HG03469 (cell line): Measurements from ENCODE around the gene BCL6B.
"Not testable (repeated sequence)": the region's sequence is repeated elsewhere in the genome, so short reads cannot be mapped to it uniquely, and the experiment has no call there.

Experiments used
- ATAC-seq: cut with Tn5 transposase; IDR thresholded peaks from one replicate; pipeline ENCODE4 v1.9.1; 2021; ENCODE audit warnings: mild to moderate bottlenecking, moderate library complexity, moderate number of reproducible peaks; ENCODE audit not compliant: unreplicated experiment

Gene BCL6B

DNA sequence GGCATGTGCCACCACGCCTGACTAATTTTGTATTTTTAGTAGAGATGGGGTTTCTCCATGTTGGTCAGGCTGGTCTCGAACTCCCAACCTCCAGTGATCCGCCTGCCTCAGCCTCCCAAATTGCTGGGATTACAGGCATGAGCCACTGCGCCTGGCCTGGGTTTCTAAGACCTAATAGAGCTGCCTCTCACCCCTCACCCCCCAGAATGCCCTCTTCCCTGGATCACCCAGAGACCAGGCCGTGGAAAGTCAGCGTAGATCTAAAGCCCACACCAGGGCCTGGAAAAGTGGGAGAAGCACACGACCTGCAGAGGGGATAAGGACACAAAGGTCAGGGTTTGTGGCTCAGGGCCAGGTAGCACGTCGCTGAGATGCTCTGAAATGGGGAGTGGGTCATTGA lies 27.7 kb downstream of the BCL6B start:
- not testable (repeated sequence) for ATAC-seq

DNA sequence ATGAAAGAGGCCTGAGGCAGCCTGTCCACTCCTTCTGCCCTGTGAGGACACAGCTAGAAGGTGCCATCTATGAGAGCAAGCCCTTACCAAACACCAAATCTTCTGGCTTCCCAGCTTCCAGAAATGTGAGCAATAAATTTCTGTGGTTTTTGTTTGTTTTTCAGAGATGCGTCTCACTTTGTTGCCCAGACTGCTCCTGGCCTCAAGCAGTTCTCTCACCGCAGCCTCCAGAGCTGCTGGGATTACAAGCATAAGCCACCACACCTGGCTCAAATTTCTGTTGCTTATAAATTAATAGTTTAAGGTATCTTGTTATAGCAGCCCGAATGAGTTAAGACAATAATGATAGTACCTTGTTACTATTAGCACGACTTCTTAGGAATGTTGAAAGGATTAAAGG lies 33.5 kb downstream of the BCL6B start:
- no peak for ATAC-seq

DNA sequence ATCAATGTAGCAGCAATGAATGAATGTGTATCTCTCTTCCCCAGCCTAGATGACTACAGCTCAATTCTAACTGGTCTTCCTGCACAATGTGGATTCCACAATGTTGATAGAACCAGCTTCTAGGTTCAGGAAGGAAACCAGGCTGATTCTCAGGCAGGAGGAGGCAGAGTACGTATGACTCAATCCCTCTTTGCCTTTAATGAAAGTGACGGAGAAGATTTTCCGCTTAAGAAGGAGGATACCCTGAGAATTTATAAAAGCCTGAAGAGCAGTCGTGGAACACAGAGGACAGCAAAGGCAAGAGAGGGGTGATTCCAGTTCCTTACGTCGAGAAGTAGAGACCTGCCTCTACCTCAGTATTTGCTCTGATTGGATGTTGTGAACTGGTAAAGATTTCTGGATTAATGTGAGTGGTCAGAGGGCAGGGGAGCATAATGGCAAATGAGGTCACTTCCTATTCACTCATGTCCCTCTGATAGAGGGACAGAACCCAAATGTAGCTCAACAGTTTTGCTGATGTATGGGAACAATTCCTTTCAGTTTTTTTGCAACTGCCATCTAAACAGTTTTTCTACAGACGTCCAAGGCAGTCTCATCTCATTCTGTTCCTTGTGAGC lies 36.1 kb downstream of the BCL6B start:
- ATAC-seq, result no peak

DNA sequence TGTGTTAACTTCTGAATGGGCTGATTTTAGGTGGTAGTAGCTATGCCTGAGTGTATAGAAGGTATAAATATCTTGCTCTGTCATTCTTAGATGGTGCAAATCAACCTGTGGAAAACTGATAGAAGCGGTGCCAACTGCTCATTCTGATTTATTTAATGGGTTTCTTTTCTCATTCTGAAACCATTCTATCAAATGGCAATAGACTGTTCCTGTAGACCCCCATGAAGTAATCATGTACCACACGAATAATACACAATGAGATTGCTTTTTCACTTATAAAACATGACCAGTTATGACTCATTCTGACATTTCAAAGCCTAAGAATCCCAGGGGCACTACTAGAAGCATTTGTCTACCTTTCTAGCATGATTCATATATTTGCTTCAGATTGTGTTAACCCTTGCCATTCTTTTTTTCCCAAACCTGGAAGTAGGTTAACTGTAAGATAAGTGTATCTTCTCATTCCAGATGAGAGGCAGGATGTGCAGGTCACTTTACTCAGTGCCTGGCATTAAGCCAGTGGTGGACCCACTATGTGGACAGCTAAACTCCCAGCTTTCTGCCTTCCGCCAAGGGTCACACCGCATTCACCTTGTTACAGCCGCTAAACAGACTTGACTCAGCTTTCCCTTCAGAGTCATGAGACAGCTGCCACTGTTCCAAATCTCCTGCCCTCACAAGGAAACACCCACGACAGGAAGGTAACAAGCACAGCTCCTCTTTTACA lies 37.5 kb downstream of the BCL6B start:
- ATAC-seq, result no peak

DNA sequence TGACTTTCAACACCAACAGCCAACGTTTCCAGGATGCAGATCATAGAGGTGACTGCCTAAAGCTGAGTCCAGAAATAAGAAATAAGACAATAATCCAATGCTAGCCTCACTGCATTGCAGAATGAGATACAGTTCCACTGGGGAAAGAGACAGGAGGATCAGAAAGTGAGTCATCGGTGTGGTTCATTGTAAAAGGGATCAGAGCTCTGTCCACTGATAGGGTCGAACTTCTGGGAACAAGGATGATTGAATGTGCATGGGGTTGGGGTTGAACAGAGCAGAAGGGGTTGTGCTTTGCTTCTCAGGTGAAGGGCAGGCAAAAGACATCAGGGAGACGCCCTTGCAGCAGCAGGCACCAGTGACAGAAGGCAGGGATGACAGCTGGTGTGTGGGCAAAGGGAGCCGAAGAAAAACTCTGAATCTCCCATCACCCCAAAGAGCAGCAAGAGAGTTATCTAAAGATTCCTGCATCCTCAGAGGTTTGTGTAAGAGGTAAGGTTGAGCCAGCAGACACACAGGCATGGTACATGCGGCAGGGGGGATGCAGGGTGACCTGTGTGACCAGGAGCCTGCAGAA lies 40.8 kb downstream of the BCL6B start:
- ATAC-seq, result no peak

DNA sequence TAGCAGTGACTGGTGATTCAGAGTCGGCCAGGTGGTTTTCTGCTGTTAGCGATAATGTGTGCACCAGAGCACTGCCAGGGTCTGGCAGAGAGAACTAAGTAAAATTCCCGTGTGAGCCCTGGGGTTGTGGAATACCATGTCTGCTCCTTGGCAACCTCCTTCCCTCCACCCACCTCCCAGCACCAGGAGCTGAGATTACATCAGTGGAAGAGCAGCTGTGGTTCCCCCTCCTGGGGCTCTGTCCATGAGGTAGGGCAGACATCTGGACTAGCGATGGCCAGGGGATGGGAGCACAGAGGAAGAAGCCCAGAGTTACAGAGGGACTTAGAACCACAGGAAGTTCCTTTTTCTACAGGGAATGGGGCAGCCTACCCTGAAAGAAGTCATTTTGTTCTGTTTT lies 41.4 kb downstream of the BCL6B start:
- no peak for ATAC-seq

DNA sequence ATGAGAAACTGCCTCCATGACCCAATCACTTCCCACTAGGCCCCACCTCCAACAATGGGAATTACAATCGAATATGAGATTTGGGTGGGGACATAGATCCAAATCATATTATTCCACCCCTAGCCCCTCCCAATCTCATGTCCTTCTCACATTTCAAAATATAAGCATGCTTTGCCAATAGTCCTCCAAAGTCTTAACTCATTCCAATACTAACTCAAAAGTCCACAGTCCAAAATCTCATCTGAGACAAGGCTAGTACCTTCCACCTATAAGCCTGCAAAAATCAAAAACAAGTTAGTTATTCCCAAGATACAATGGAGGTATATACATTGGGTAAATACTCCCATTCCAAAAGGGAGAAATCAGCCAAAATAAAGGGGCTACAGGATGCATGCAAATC lies 44.3 kb downstream of the BCL6B start:
- ATAC-seq, result no peak

DNA sequence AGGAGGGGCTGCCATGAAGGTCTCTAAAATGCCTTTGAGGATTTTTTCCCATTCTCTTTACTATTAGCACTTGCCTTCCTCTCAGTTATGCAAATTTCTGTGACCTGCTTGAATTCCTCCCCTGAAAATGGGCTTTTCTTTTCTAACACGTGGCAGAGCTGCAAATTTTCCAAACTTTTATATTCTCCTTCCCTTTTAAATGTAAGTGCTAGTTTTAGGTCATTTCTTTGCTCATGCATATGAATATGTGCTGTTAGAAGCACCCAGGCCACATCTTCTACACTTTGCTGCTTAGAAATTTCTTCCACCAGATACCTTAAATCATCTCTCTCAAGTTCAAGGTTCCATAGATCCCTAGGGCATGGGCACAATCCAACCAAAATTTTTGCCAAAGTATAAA lies 45.4 kb downstream of the BCL6B start:
- ATAC-seq, result no peak

DNA sequence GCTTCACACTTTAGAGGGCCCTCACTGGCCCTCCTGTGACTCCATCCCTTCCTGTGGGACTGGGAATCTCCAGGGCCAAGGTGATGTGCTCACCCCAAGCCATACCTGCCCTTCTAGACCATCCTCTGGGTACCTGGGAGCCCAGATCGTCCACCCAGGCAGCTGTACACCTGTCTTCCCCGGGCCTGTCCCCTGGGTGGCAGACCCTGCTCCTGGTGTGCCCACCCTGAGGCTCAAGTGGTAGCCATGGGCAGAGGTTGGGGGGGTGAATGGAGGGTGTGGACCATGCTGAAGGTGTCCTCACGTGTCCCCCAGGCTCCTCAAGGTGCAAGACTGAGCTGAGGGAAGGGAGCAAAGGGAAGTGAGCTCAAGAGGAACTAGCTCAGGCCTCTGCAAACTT lies 47.9 kb downstream of the BCL6B start:
- ATAC-seq, result no peak

DNA sequence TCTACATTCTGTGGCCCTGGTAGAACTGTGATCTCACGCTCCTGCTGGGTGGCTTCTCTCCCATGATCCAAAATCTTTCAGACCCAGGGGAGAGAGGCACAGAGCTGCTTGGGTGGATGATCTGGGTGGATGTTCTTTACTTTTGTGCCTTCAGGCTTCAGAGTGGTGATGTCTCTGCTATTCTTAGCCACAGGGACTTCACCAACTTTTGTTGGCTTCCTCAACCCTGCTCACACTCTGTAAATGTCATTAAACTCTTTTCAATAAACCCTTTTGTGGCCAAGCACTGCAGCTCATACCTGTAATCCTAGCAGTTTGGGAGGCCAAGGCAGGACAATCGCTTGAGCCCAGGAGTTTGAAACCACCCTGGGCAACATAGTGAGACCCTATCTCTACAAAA lies 49.6 kb downstream of the BCL6B start:
- no peak for ATAC-seq

DNA sequence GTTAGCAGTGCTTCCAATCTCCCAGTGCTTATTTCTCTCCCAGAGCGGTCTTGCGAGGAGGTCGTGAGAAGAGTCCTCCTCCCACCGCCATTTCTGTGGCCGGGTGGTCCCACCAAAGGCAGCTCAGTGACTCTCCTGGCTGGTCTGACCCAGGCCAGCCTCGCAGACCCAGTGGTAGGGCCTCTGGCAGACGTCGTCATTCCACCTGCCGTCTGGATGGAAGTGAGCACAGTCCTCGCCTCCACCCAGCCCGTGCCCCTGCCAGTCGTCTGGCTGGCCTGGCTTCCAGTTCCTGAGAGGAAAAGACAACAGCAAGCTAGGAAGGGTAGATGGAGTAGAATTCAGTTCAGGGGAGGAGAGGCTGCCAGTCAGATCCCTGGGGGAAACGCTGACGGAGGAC lies 52.1 kb downstream of the BCL6B start:
- ATAC-seq, result no peak

DNA sequence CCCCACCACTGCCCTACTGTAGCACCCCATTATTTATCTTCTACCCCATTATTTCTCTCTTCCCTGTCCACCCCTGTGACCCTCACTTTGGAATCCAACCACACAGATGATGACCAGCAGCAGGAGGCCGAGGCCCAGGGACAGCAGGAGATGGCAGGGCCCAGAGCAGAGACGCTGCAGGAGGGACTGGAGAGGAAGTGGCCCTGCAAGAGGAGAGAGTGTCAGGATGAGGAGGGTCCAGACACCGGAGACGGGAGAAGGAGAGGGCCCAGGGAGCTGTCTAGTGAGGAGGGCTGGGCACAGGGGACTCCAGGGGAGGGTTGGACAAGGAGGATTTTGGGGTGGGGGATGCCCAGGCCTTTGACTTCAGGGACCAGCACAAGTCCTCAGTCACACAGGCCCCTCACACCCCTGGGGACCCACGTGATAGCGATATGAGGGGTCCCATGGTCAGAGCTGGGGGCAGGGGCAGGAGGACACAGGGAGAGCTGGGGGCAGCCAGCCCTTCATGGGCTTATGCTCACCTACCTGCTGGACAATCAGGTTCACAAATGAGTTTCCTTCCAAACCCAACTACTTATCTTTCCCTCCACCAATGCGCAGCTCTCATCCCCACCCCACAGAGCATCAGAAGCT lies 55.2 kb downstream of the BCL6B start:
- ATAC-seq, result no peak

DNA sequence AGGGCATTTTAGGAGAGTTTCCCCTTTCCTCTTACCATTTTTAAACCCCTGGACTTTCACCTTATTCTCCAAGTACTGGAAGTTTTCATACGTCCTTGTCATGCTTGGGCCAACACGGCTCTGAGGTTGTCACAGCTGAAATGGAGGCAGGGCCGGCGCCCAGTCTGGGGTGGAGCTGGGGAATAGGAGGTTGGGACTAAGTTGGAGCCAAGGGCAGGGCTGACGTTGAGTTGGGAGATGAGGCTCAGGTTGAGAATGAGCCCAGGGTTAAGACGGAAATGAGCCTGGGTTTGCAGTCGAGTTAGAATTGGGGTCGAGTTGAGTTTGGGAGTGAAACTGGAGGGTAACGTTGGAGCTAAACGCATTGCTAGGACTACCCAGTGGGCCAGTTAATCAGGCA lies 55.9 kb downstream of the BCL6B start:
- ATAC-seq, result no peak
